HCT116 (cell line): ENCODE data around the gene SLC9A2. TPM values are rescaled to one million over a fixed set of nuclear protein-coding genes. Genes with fewer than 3 reads are reported as not detected.
A peak's percentile ranks its signal among the peaks of the same experiment; 100 is the strongest.

ENCODE experiments used
- ATAC-seq: fragments of 200-7000 bp; cut with Tn5 transposase; 2 replicates; pipeline ENCODE4 v1.9.1; 2020; ENCODE audit warnings: mild to moderate bottlenecking, moderate library complexity
- BruUV-seq: library from RNA; stranded (reverse); fragments of 400-500 nt; replicated peaks from 2 replicates; lab custom pipeline; 2021; lab: Mats Ljungman, UMichigan
- CTCF ChIA-PET: fragments of 300-600 bp; sonication (Branson Sonifier 250); formaldehyde crosslinking; loops from one replicate; lab custom pipeline; 2021; ENCODE audit warnings: antibody characterized with exemption; lab: Charles Lee
- POLR2A ChIA-PET: fragments of 300-600, 350-600 bp; sonication (Branson Sonifier 250); formaldehyde crosslinking; loops from one replicate; lab custom pipeline; 2021; ENCODE audit warnings: antibody characterized with exemption; lab: Charles Lee
- RAD21 ChIA-PET, 2 experiments: fragments of 300-600 bp; sonication (Branson Sonifier 250); formaldehyde crosslinking; loops; one replicate each; lab custom pipeline; 2023; ENCODE audit warnings: low total read pairs in 2 of 2; ENCODE audit not compliant: uncharacterized antibody in 2 of 2, unreplicated experiment in 2 of 2, low non-redundant PET in 1 of 2; lab: Charles Lee
- DNase-seq: peaks from one replicate; pipeline ENCODE4 v3.0.0-alpha.2; 2010; ENCODE audit warnings: low read depth, low spot score
- H2AFZ ChIP-seq: fragments of 200-600 bp; shearing (Covaris generic), sonication (generic); 2 replicates; pipeline ENCODE4 v1.6.1; 2017; ENCODE audit warnings: low read depth, mixed run types, mixed read lengths, antibody characterized with exemption, low read length; ENCODE audit not compliant: poor library complexity, severe bottlenecking
- H3K27ac ChIP-seq: 2 replicates; pipeline ENCODE4 v1.5.1; 2012; ENCODE audit warnings: low read depth, low read length
- H3K27me3 ChIP-seq: fragments of 200-600 bp; sonication (generic); 2 replicates; pipeline ENCODE4 v1.6.1; 2016; ENCODE audit warnings: mixed run types, low read length, mixed read lengths; ENCODE audit not compliant: insufficient read depth
- H3K36me3 ChIP-seq, 2 experiments: fragments of 200-500 bp in 1 of 2; fragments of 200-600 bp in 1 of 2; sonication (Bioruptor generic) in 1 of 2; sonication (generic) in 1 of 2; 2 replicates each; pipeline versions ENCODE4 v1.5.1 to v1.6.1; 2014 to 2016; ENCODE audit warnings: low read length in 2 of 2, inconsistent platforms in 1 of 2, mixed read lengths in 1 of 2, mixed run types in 1 of 2; ENCODE audit not compliant: insufficient read depth in 2 of 2, control insufficient read depth in 1 of 2
- H3K4me1 ChIP-seq, 2 experiments: fragments of 200-600 bp in 1 of 2; sonication (generic) in 1 of 2; 2 replicates each; pipeline versions ENCODE4 v1.5.1 to v1.6.1; 2012 to 2017; ENCODE audit warnings: low read length in 2 of 2, inconsistent platforms in 1 of 2, mild to moderate bottlenecking in 1 of 2, mixed read lengths in 1 of 2, mixed run types in 1 of 2, moderate library complexity in 1 of 2; ENCODE audit not compliant: insufficient read depth in 2 of 2, control insufficient read depth in 1 of 2
- H3K4me2 ChIP-seq: fragments of 200-600 bp; sonication (generic); 2 replicates; pipeline ENCODE4 v1.6.1; 2017; ENCODE audit warnings: mixed run types, low read length, mixed read lengths
- H3K4me3 ChIP-seq, 2 experiments: fragments of 200-600 bp in 1 of 2; sonication (generic) in 1 of 2; replicated peaks in 1 of 2; 2 replicates each; pipeline ENCODE4 v1.5.1; 2011 to 2016; ENCODE audit warnings: low read length in 2 of 2, control low read depth in 1 of 2, low read depth in 1 of 2, mild to moderate bottlenecking in 1 of 2, mixed read lengths in 1 of 2, mixed run types in 1 of 2
- H3K79me2 ChIP-seq: fragments of 200-600 bp; sonication (generic); 2 replicates; pipeline ENCODE4 v1.6.1; 2017; ENCODE audit warnings: mild to moderate bottlenecking, mixed run types, low read length, moderate library complexity, mixed read lengths; ENCODE audit not compliant: insufficient read depth
- H3K9ac ChIP-seq: fragments of 200-600 bp; sonication (generic); 2 replicates; pipeline ENCODE4 v1.6.1; 2016; ENCODE audit warnings: low read length, mixed read lengths
- H3K9me2 ChIP-seq: fragments of 200-600 bp; sonication (generic), shearing (Covaris generic); 2 replicates; pipeline ENCODE4 v1.6.1; 2017; ENCODE audit warnings: mixed run types, mild to moderate bottlenecking, moderate library complexity; ENCODE audit not compliant: insufficient read depth
- H3K9me3 ChIP-seq, 2 experiments: fragments of 200-500 bp in 1 of 2; fragments of 200-600 bp in 1 of 2; sonication (Bioruptor generic) in 1 of 2; sonication (generic) in 1 of 2; 2 replicates each; pipeline ENCODE4 v1.6.1; 2014 to 2017; ENCODE audit warnings: low read length in 2 of 2, mixed read lengths in 2 of 2, inconsistent platforms in 1 of 2, low read depth in 1 of 2, mild to moderate bottlenecking in 1 of 2, mixed run types in 1 of 2, moderate library complexity in 1 of 2; ENCODE audit not compliant: control insufficient read depth in 1 of 2, insufficient read depth in 1 of 2
- H4K20me1 ChIP-seq: fragments of 200-600 bp; sonication (generic), shearing (Covaris generic); 2 replicates; pipeline ENCODE4 v1.6.1; 2017; ENCODE audit warnings: mixed run types, mild to moderate bottlenecking, moderate library complexity; ENCODE audit not compliant: insufficient read depth
- ELF1 ChIP-seq: IDR thresholded peaks from 2 replicates; pipeline ENCODE4 v1.6.1; 2012; ENCODE audit warnings: low read depth, borderline replicate concordance
- EZH2phosphoT487 ChIP-seq: fragments of 200-600 bp; IDR thresholded peaks from 2 replicates; pipeline ENCODE4 v1.6.1; 2018; ENCODE audit warnings: antibody characterized with exemption, borderline replicate concordance
- RAD21 ChIP-seq: IDR thresholded peaks from 2 replicates; pipeline ENCODE4 v1.6.1; 2012; ENCODE audit warnings: low read depth, mild to moderate bottlenecking
- YY1 ChIP-seq: IDR thresholded peaks from 2 replicates; pipeline ENCODE4 v1.6.1; 2011; ENCODE audit warnings: low read length, low read depth, moderate library complexity, mild to moderate bottlenecking; ENCODE audit not compliant: insufficient replicate concordance; ENCODE audit errors: extremely low read depth
- ZFX ChIP-seq: fragments of 450-650 bp; IDR thresholded peaks from 2 replicates; pipeline ENCODE4 v1.6.1; 2017
- intact Hi-C: fragments of 100-400 bp; cut with micrococcal nuclease; formaldehyde crosslinking; loops from 2 replicates; pipeline ENCODE4 v1.10.0; 2022
- total RNA-seq: library from RNA; stranded (reverse); gene quantifications from one replicate; pipeline ENCODE4 v1.2.1, GENCODE V29; 2021; ENCODE audit not compliant: unreplicated experiment
- TF ChIP-seq, protein P1 (sequence below): IDR thresholded peaks from 2 replicates; pipeline ENCODE4 v1.6.1; 2012
- TF ChIP-seq, protein P2 (sequence below), 3 experiments: fragments of 200-600 bp in 1 of 3; sonication (generic) in 1 of 3; IDR thresholded peaks in 2 of 3; conservative IDR thresholded peaks in 1 of 3; 2 replicates each; pipeline ENCODE4 v1.5.1; 2012 to 2017; ENCODE audit warnings: low read depth in 2 of 3, low read length in 2 of 3, antibody characterized with exemption in 1 of 3, borderline replicate concordance in 1 of 3, control low read depth in 1 of 3, mild to moderate bottlenecking in 1 of 3, mixed read lengths in 1 of 3, mixed run types in 1 of 3, moderate library complexity in 1 of 3; ENCODE audit not compliant: insufficient read depth in 1 of 3

Gene SLC9A2
- total RNA-seq, 1 experiment from 2014 or later = 1.4 TPM

DNA sequence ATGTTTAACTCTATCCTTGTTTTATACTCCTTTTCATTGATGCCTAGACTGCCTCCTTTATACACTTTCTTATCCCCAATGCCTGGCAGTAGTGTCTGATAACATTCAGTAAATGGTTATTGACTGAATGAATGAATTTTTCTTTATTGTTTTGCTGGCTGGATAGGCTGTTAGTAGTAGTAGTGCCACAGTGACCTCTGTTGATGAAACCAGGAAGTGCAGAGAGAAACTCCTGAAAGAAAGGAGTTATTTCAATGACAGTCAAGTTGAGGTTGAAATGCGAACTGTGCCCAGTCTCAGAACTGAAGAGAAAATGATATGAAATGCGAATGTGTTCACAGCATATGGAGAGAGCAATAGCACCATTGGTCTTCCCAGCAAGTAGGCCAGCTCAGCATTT lies 26.8 kb upstream of the SLC9A2 start:
- no peaks in the 10 kb centered on the region for H3K36me3 ChIP-seq
- H3K9ac ChIP-seq = no peak overlapping the region
- RAD21 ChIA-PET = no interaction called here
- BruUV-seq = no TSS peak
- no peaks in the 10 kb centered on the region for H3K27me3 ChIP-seq
- no peak overlapping the region for H3K4me2 ChIP-seq
- no peak for DNase-seq
- H3K4me3 ChIP-seq = no peak overlapping the region
- no peaks in the 10 kb centered on the region for H3K9me3 ChIP-seq
- POLR2A ChIA-PET = no interaction called here
- no peaks in the 10 kb centered on the region for H3K9me2 ChIP-seq
- no peaks in the 10 kb centered on the region for H3K79me2 ChIP-seq
- no peaks in the 10 kb centered on the region for H3K4me1 ChIP-seq
- H3K27ac ChIP-seq = no peak overlapping the region
- no peak overlapping the region for H2AFZ ChIP-seq
- H4K20me1 ChIP-seq = no peaks in the 10 kb centered on the region
- ATAC-seq = 0 out of 2 replicates have a peak, but pooled peaks have one; percentile 20
- CTCF ChIA-PET = interaction anchor here (0.9 to 2.6 kb wide), 2 partner anchors 119 to 141 kb away, joined by 5 to 11 read pairs; partner anchors contain the start of gene SLC9A4
- intact Hi-C loops = loop anchor here (1.0 kb wide), 1 partner anchor 119 kb away; the partner anchor contains the start of gene SLC9A4
- no peak for TF ChIP-seq EZH2phosphoT487
- TF ChIP-seq, protein P1, sequence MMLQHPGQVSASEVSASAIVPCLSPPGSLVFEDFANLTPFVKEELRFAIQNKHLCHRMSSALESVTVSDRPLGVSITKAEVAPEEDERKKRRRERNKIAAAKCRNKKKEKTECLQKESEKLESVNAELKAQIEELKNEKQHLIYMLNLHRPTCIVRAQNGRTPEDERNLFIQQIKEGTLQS = no peak
- TF ChIP-seq RAD21 = peak; percentile 56
- TF ChIP-seq, protein P2, sequence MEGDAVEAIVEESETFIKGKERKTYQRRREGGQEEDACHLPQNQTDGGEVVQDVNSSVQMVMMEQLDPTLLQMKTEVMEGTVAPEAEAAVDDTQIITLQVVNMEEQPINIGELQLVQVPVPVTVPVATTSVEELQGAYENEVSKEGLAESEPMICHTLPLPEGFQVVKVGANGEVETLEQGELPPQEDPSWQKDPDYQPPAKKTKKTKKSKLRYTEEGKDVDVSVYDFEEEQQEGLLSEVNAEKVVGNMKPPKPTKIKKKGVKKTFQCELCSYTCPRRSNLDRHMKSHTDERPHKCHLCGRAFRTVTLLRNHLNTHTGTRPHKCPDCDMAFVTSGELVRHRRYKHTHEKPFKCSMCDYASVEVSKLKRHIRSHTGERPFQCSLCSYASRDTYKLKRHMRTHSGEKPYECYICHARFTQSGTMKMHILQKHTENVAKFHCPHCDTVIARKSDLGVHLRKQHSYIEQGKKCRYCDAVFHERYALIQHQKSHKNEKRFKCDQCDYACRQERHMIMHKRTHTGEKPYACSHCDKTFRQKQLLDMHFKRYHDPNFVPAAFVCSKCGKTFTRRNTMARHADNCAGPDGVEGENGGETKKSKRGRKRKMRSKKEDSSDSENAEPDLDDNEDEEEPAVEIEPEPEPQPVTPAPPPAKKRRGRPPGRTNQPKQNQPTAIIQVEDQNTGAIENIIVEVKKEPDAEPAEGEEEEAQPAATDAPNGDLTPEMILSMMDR (IDR thresholded peaks at IDR 0.05 in 2 of 3, conservative IDR thresholded peaks at IDR 0.05 in 1 of 3; ENCODE audit: borderline replicate concordance in 1 of 3, insufficient read depth in 1 of 3, low read depth in 2 of 3, low read length in 2 of 3) = peak; percentile 31 to 70 (median 63); a peak in 4 of 6 replicates
- TF ChIP-seq ELF1 = no peak
- no peak for TF ChIP-seq ZFX
- TF ChIP-seq YY1 = no peak
- TF ChIP-seq, all 23 proteins: peak for 2
